ENCODE results near the gene FIGN. TPM values are rescaled to one million over a fixed set of nuclear protein-coding genes. Genes with fewer than 3 reads are reported as not detected.

FIGN gene
- total and polyA plus RNA-seq, 2 donors from 2014 or later = 1.1 to 8.0 TPM

DNA sequence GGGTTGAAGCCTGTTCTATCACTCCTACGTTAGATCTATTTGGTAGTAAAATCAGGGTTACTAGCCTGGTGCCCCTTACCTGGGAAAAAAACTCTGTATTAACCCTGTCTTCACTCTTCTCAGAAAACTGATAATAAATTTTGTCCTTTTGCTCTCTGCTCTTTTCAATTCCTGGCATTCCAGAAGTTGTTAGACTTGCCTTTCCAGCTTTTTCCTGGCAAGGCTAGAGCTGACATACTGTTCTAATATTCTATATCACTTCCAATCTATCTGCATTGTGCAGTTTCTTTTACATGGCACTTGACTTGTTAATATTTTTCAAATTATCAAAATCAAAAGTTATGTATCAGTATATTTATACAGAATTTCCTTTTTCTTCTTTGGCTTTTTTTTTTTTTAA lies 162.2 kb downstream of the FIGN start:
- Histone ChIP-seq H3K27me3 (ENCODE audit: control insufficient read depth, insufficient read depth, low read length) (no peaks in the 10 kb centered on the region), H3K4me3 (ENCODE audit: low read length in 3 of 3) (no peak overlapping the region), H3K36me3 (ENCODE audit: control insufficient read depth in 2 of 3, insufficient read depth in 3 of 3, low read length in 3 of 3) (no peaks in the 10 kb centered on the region), H3K9ac (ENCODE audit: low read length in 3 of 3) (no peak overlapping the region), H3K27ac (ENCODE audit: low read depth in 2 of 2, low read length in 2 of 2) (no peak overlapping the region), H3K4me1 (ENCODE audit: control insufficient read depth in 2 of 3, insufficient read depth in 2 of 3, low read depth in 1 of 3, low read length in 3 of 3) (no peaks in the 10 kb centered on the region), H3K9me3 (ENCODE audit: control insufficient read depth in 2 of 3, insufficient read depth in 1 of 3, low read length in 3 of 3) (no peaks in the 10 kb centered on the region)
- TF ChIP-seq, protein P1, sequence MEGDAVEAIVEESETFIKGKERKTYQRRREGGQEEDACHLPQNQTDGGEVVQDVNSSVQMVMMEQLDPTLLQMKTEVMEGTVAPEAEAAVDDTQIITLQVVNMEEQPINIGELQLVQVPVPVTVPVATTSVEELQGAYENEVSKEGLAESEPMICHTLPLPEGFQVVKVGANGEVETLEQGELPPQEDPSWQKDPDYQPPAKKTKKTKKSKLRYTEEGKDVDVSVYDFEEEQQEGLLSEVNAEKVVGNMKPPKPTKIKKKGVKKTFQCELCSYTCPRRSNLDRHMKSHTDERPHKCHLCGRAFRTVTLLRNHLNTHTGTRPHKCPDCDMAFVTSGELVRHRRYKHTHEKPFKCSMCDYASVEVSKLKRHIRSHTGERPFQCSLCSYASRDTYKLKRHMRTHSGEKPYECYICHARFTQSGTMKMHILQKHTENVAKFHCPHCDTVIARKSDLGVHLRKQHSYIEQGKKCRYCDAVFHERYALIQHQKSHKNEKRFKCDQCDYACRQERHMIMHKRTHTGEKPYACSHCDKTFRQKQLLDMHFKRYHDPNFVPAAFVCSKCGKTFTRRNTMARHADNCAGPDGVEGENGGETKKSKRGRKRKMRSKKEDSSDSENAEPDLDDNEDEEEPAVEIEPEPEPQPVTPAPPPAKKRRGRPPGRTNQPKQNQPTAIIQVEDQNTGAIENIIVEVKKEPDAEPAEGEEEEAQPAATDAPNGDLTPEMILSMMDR (IDR thresholded peaks at IDR 0.05; ENCODE audit: borderline replicate concordance, extremely low read depth, insufficient read depth) = no peak
- intact Hi-C loops (cut with DNase I) = no loop called here
- DNase-seq (peak in 2 of 5 donors; percentile 11 to 16), FAIRE-seq (no peak)

DNA sequence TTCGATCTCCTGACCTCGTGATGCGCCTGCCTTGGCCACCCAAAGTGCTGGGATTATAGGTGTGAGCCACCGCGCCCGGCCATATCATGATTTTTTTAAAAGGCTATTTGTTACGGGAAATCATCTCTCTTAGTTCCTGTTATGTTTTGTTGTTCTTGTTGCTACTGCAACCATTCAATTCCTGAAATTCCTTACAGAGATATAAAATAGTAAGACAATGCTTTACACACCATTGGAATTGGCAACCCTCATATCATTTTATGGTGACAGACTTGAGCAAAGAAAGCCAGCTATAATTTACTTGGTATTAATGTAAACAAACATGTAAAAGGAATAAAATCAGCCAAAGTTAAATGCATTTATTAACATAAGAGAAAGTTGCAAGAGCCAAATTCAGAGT lies 163.0 kb downstream of the FIGN start:
- Histone ChIP-seq H3K4me3 (ENCODE audit: low read length in 3 of 3) (no peak overlapping the region), H3K4me1 (ENCODE audit: control insufficient read depth in 2 of 3, insufficient read depth in 2 of 3, low read depth in 1 of 3, low read length in 3 of 3) (no peaks in the 10 kb centered on the region), H3K27ac (ENCODE audit: low read depth in 2 of 2, low read length in 2 of 2) (no peak overlapping the region), H3K27me3 (ENCODE audit: control insufficient read depth, insufficient read depth, low read length) (no peaks in the 10 kb centered on the region), H3K36me3 (ENCODE audit: control insufficient read depth in 2 of 3, insufficient read depth in 3 of 3, low read length in 3 of 3) (no peaks in the 10 kb centered on the region), H3K9ac (ENCODE audit: low read length in 3 of 3) (no peak overlapping the region), H3K9me3 (ENCODE audit: control insufficient read depth in 2 of 3, insufficient read depth in 1 of 3, low read length in 3 of 3) (no peaks in the 10 kb centered on the region)
- intact Hi-C loops (cut with DNase I) = no loop called here
- FAIRE-seq (no peak), DNase-seq (no peak)
- TF ChIP-seq, protein P1 (IDR thresholded peaks at IDR 0.05; ENCODE audit: borderline replicate concordance, extremely low read depth, insufficient read depth) = no peak

DNA sequence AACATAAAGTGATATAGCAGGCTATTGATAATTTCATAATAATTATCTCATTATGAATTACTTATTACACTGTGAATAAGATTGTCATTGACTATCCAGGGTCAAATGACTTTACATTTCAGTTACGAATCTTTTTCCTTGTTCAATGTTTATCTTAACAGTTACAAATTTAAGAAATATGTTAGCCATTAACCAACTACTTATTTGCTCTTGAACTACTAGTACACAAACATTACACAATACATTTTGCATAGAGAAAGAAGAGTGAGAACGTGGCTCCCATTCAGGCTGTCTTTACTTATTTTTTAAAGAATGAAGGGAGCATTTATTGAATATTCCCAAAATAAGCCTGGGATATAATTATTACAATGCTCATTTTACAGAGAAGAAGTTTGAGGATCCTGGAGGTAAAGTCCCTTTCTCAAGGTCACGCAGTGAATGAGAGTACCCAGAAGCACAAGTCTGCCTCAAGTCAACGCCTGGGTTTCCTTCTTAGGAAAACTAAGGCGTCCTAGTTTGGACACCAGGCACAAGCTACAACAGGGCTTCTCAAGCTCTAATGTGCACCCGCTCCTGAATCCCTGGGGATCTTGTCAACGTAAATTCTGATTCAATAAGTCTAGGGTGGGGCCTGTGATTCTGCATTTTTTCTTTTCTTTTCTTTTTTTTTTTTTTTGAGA lies 164.2 kb downstream of the FIGN start:
- no peak overlapping the region for H3K27ac ChIP-seq (ENCODE audit: low read depth in 2 of 2, low read length in 2 of 2)
- FAIRE-seq = peak; percentile 76

More for the DNA sequence above, 164.2 kb downstream of the FIGN start:
- intact Hi-C loops (cut with DNase I) = no loop called here
- TF ChIP-seq, protein P1 (IDR thresholded peaks at IDR 0.05; ENCODE audit: borderline replicate concordance, extremely low read depth, insufficient read depth) = no peak
- no peaks in the 10 kb centered on the region for H3K27me3 ChIP-seq (ENCODE audit: control insufficient read depth, insufficient read depth, low read length)
- no peak overlapping the region for H3K9ac ChIP-seq (ENCODE audit: low read length in 3 of 3)
- no peak overlapping the region for H3K4me3 ChIP-seq (ENCODE audit: low read length in 3 of 3)
- H3K36me3 ChIP-seq (ENCODE audit: control insufficient read depth in 2 of 3, insufficient read depth in 3 of 3, low read length in 3 of 3) = no peaks in the 10 kb centered on the region
- H3K9me3 ChIP-seq (ENCODE audit: control insufficient read depth in 2 of 3, insufficient read depth in 1 of 3, low read length in 3 of 3) = no peaks in the 10 kb centered on the region
- DNase-seq = no peak
- H3K4me1 ChIP-seq (ENCODE audit: control insufficient read depth in 2 of 3, insufficient read depth in 2 of 3, low read depth in 1 of 3, low read length in 3 of 3) = no peaks in the 10 kb centered on the region

Data from kidney (tissue), 14 donors.